GM12892 (cell line): Measurements from ENCODE around the gene ZNF519.
"Not testable (repeated sequence)": the region's sequence is repeated elsewhere in the genome, so short reads cannot be mapped to it uniquely, and the experiment has no call there.

Experiments
- DNase-seq: peaks from one replicate; pipeline ENCODE4 v3.0.0; 2011; ENCODE audit not compliant: insufficient read length
- FAIRE-seq: peaks from 2 replicates; lab custom pipeline; 2011; peaks lifted over from hg19 to GRCh38; lab: Jason Lieb, UNC
- POLR2A ChIP-seq: IDR thresholded peaks from 2 replicates; pipeline ENCODE4 v1.6.1; 2011; ENCODE audit warnings: low read depth, low read length, control low read depth
- POLR2AphosphoS5 ChIP-seq: IDR thresholded peaks from 2 replicates; pipeline ENCODE4 v1.6.1; 2011; ENCODE audit warnings: low read depth, low read length, control low read depth
- TAF1 ChIP-seq: IDR thresholded peaks from 2 replicates; pipeline ENCODE4 v1.6.1; 2011; ENCODE audit warnings: low read depth, mild to moderate bottlenecking, control low read depth, low read length, borderline replicate concordance

ZNF519 gene

DNA sequence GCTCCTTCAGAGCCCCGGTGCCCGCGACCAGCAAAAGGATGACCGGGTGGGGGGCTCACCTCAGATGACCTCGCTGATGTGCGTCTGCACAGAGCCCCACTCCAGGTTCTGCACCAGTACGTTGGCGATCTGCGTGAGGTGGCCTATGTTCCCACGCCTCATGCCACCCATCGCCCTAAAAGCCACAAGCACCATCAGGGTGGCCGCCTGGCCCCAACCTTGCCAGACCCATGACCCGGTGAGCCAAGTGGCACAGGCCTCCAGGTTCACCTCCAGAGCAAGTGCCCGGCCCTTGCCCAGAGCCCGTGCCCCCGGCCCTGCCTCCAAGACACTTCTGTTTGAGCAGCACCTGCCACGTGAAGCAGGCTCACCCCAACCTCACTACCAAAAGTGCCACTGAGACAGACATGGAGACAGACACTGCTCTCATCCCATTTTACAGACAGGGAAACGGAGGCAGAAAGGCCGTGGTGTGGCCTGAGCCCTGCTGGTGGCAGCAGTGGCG, 17.7 kb upstream of the ZNF519 start:
- not testable (repeated sequence) for DNase-seq, FAIRE-seq

DNA sequence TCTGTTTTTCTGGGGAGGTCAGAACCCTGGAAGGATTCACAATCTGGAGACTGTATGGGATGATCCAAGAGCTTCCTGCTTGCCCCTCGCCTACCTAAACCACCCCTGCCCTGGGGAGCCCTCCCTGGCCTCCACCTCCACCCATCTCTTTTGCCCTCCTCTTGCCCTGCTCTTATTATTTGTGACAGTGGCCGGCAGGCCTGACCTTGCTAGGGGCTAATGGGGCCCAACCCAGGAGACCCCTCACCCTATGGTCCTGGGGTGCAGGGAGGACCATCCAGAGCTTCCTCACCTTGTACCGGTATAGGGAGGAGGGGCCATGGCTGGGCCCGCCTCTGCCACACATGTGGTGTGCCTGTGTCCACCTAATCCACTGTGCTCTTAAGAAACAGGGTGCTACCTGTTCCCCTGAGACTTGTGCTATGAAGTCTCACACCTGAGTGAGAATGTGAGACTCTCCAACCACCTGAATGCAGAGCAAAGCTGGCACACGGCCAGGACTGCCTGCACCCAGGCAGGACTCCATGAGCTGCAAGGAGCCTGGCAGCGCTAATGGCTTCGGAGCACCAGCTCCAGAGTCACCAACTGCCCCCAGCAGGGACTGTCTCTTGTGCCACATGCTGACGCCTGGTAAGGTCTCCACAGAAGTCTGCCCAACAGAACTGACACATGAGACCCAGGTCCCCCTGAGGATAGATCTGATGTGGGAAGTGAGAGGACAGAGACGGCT, 17.1 kb upstream of the ZNF519 start:
- not testable (repeated sequence) for DNase-seq, FAIRE-seq

DNA sequence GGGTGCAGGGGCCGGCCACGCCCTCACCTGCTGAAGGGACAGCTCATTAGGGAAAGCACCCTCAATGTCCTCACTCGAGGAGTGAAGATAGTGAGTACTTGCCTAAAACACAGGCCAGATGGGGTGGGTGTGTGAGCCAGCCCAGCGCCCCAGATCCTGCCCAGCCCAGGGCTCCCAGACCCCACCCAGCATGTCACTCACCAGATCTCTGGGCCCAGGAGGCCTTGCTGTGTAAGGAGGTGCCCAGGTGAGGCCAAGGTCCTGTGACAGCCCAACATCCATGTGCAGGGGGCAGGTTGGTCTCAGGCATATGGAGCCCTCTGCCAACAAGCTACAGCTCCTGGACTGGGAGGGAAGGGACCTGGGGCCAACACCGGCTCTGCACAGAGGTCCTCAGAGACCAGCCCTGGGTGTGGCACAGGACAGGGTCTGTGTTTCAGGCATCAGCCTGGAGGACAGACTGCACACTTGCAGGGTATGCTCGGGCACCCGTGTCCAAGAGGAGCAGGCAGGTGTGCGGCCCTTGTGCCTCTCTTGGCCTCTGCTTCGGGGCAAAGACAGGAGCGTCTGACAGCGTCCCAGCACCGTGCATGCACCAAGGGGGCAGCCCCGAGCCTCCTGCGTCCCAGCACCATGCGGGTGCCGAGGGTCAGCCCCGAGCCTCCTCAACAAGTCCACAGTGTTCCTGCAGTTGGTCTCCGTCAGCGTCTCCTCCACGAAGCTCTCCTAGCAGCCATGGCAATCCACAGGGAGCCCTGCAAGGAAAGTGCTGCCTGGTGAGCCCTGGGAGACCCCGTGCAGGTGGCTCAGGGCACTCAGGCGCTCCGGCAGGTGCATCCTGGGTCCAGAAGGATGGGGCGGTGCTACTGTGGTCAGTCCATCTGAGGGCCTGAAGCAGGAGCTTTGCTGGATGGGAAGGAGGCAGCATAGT, 16.0 kb upstream of the ZNF519 start:
- not testable (repeated sequence) for DNase-seq, FAIRE-seq

DNA sequence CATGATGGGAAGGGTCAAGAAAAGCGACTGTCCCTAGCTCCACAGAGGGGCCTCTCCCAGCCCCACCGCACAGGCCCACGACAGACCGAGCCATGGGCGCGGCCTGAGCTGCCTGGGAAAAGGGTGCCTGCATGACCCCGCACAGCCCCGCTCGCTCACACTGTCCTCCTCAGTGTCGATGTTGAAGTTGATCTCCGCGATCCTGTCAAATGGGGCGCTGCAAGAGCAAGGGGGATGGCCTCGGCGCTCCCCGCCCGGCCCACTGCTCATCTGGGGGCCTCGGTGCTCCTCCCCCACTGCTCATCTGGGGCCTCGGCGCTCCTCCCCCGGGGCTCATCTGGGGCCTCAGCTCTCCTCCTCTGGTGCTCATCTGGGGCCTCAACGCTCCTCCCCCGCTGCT, 14.5 kb upstream of the ZNF519 start:
- not testable (repeated sequence) for FAIRE-seq, DNase-seq

DNA sequence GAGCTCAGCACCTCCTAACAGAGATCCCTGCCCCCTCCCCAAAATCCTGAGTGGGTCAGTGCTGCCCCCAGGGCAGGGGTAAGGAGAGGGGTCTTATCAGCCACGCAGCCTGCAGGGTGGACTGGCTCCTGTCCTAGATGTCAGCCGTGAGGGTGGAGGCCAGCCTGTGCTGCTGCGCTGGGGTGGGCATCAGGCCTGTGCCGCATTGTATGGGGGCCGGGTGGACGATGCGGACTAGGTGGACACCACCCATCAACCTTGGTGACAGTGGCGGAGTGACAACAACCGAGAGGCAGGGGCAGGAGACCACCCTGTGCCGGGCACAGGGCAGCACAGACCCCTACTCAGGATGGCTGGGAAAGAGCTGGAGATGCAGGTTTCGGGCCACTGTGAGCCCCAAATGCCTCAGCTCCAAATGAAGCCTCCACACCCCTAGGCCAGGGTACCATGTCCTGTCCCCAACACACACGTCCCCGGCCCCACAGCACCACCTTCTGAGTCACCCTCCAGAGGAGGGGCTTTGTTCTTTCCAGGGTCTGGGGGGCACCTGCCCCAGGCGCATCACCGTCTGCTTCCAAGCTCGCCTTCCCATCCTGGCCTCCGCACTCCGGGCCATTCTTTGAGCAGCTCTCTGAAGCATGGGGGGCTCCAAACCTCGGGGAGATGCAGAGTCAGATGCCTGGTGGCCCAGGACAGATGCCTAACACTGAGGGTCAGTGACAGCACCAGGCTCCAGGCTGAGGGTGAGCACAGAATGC, 13.5 kb upstream of the ZNF519 start:
- FAIRE-seq, DNase-seq: not testable (repeated sequence)

DNA sequence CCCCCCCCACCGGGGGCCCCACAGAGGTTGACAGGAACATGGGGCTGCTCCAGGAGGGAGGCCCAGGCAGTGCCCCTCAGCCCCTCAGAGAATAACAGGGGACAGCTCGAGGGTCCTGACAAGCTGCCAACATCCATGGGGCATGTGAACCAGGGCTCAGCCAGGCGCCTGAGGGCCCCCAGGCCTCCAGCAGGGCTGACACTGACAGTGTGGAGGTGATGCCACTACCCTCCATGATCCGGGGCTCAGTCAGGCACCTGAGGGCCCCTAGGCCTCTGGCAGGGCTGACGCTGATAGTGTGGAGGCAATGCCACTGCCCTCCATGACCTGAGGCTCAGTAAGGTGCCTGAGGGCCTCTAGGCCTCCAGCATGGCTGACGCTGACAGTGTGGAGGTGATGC, 12.8 kb upstream of the ZNF519 start:
- not testable (repeated sequence) for DNase-seq, FAIRE-seq

DNA sequence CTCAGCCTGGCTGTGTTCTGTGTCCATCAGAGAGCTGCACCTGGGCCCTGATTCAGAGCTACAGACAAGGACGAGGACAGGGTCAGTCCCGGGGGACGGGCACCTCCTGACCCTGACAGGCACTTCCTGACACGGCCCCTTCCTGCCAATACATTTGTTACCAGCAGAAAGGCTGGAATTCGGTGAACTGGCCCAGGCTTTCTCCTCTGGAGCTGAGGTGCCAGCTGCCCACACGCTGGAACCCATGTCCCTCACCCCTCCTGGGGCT, 12.3 kb upstream of the ZNF519 start:
- FAIRE-seq (no peak), DNase-seq (no peak)
- TF ChIP-seq POLR2A (no peak), TAF1 (no peak), POLR2AphosphoS5 (no peak)

DNA sequence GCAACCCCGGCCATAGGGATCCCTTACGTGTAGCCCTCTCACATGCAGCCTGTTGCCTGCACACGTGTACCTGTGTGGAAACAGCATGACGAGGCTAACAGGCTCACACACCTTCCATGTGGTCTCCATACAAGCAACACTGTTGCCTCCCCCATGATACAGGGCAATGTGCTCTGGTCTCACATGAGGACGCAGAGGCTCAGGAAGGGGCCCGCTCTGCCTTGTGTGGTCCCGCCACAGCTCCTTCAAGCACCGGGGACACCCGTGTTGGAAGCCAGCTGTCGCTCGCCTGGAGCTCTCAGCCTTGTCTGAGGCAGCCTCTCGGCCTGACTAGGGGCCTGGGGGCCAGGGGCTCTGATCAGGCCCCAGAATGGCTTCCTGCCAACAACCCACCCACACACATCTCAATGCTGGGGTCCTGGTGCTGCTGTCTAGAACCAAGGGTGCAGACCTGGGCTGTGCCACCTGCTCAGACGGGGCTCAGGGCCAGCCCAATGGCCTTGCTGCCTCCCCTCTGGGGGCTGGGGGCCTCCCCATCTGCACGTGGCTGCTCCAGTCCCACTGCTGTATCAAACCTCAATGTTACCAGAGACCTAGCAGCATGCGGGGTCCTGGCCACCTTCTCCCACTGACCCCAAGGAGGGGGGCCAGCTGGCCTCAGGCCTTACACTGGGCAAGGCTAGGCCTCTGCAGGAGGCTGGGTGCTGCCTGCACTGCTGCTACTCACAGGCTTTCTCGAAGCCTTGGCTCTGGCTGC, 11.8 kb upstream of the ZNF519 start:
- DNase-seq, FAIRE-seq: not testable (repeated sequence)

DNA sequence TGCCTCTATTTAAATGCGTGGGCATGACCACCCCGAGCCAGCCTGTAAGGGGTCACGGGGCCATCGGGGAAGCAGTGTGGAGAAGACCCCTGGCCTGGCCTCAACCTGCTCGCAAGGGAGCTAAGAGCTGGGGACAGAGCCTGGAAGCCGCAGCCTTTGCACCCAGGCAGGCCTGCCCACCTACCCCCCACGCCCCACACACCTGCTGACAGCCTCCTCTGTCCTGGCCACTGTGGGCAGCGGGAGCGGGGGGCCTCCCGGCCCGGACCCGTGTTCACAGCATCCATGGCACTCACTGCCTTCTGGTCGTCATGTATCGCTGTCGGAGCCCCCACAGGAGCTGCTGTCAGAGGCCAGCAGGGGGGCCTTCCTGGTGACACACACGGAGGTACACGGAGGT, 11.2 kb upstream of the ZNF519 start:
- DNase-seq, FAIRE-seq: not testable (repeated sequence)

DNA sequence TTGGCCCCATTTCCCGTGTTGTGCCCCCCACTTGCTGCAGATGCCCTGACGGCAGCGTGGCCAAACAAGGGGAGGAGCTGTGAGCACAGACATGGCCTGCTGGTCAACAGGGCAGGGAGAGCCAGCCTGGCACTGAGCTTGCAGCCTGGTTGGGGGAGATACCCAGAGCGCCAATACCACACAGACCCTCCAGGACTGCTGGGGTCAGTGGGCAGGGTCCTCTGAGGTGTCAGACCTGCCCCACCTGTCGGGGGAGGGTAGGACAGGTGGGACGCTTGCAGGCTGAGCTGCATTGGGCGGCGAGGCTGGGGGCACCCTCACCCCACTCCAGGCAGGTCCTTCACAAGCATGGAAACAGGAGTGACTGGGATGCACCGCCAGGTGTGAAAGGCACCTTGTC, 9.9 kb upstream of the ZNF519 start:
- not testable (repeated sequence) for DNase-seq, FAIRE-seq

DNA sequence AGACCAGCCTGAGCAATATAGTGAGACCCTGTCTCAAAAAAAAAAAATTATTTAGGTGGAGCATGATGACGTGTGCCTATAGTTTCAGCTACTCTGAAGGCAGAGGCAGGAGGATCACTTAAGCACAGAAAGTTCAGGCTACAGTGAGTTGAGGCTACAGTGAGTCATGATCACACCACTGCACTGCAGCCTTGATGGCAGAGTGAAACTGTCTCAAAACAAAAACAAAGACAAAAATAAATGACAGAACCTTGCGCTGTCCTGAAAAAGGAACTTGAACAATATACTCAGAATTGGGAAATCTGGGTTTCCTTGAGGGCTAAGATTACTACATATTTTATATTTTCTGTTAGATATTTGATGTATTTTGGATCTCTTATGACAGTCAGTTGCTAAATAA, 7.3 kb upstream of the ZNF519 start:
- not testable (repeated sequence) for FAIRE-seq, DNase-seq

DNA sequence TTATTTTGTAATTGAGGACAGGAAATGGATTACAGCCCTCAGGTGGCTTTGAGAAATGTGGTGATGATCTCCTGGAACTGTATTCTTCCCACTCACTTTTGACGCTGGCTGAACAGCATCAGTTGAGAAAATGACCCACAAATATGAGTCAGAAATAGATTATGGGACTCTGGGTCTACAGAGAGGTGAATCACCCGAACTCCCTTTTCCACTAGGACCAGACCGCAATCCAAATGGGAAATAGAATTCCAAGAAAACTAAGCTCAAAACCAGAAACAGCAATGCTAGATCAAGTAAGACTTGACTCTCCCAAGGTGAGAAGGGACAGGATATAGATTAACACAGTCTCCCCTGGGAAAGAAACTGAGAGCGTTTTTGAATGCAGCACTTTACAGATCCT, 5.7 kb upstream of the ZNF519 start:
- not testable (repeated sequence) for DNase-seq, FAIRE-seq

DNA sequence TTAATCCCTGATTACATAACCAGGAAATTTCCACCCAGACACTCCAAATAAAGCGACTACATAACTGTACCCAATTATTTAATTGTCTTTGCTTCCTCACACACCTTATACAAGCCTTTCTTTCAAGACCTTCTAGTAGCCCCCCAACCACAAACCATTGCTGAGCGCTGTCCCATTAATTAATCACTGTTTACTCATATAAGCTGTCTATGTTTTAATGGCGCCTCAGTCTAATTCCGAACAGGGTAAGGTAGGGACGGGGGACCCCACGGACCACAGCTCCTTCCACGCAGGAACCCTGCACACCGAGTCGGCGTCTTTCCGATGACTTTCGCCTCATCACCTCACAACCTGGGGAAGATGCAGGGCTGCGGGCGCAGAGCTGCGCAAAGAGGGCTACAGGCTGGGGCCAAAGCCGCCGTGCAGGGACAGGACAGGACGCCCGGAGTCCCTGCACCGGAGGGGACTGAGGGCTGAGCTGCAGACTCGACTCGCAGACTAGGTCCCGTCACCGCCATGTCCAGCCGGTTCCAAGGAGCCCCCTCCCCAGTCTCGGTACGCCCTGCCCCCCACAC, 452 bp downstream of the ZNF519 start:
- not testable (repeated sequence) for DNase-seq, FAIRE-seq

DNA sequence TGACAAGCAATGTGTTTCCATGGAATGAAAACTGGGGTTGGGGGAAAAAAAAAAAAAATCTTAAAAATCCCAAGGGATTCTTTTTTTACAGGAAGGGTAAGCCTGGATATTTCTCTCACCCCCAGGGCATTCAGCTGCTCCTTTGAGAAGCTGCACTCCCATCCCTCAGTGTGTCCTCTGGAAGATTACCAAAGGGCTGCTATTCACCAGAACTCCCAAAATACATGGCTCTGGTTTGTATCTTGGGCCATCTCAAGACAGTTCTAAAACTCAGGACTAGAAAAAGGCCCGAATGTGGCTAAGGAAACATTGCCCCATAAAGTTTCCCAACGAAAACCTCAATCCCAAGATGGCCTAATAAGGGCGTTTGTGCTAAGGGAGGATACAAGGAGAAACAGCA, 1.4 kb downstream of the ZNF519 start:
- not testable (repeated sequence) for DNase-seq, FAIRE-seq
